Lung (tissue), 12 donors: ENCODE results near the gene P2RX7. TPM values are rescaled to one million over a fixed set of nuclear protein-coding genes. Genes with fewer than 3 reads are reported as not detected.

Experiments used
- ATAC-seq: fragments of 200-7000 bp; cut with Tn5 transposase; one replicate; pipeline ENCODE4 v1.9.1; 2020; ENCODE audit warnings: moderate number of reproducible peaks; ENCODE audit not compliant: insufficient read depth, low FRiP score
- DNase-seq, 3 donors: peaks; one replicate each; pipeline ENCODE4 v3.0.0-alpha.2; 2013 to 2017
- H3K27ac ChIP-seq, 2 donors: one replicate each; pipeline ENCODE4 v1.5.1; 2013; ENCODE audit warnings: mild to moderate bottlenecking in 2 of 2, moderate library complexity in 2 of 2, control low read depth in 1 of 2, inconsistent platforms in 1 of 2, low read depth in 1 of 2, low read length in 1 of 2
- H3K27me3 ChIP-seq, 3 donors: one replicate each; pipeline ENCODE4 v1.5.1; 2013; ENCODE audit warnings: low read length in 2 of 3; ENCODE audit not compliant: control insufficient read depth in 3 of 3, insufficient read depth in 3 of 3
- H3K36me3 ChIP-seq, 4 donors: one replicate each; pipeline ENCODE4 v1.5.1; 2013; ENCODE audit warnings: low read length in 4 of 4, mild to moderate bottlenecking in 1 of 4, moderate library complexity in 1 of 4; ENCODE audit not compliant: control insufficient read depth in 4 of 4, insufficient read depth in 4 of 4
- H3K4me1 ChIP-seq, 5 donors: one replicate each; pipeline ENCODE4 v1.5.1; 2013; ENCODE audit warnings: low read length in 5 of 5, mild to moderate bottlenecking in 2 of 5, moderate library complexity in 1 of 5; ENCODE audit not compliant: control insufficient read depth in 5 of 5, insufficient read depth in 5 of 5
- H3K4me3 ChIP-seq: one replicate; pipeline ENCODE4 v1.5.1; 2013; ENCODE audit warnings: mild to moderate bottlenecking, control low read depth, moderate library complexity
- H3K9ac ChIP-seq, 2 donors: one replicate each; pipeline ENCODE4 v1.5.1; 2013; ENCODE audit warnings: low read length in 2 of 2, control low read depth in 1 of 2; ENCODE audit not compliant: insufficient read depth in 1 of 2
- H3K9me3 ChIP-seq, 4 donors: one replicate each; pipeline ENCODE4 v1.5.1; 2013; ENCODE audit warnings: low read length in 3 of 4, mild to moderate bottlenecking in 1 of 4, moderate library complexity in 1 of 4; ENCODE audit not compliant: control insufficient read depth in 4 of 4, insufficient read depth in 3 of 4
- WGBS, 2 donors: extraction: QIAGEN DNeasy Blood & Tissue Kit; methylation state at CpG; one replicate each; pipeline ENCODE4 v1.1.7; 2013; 5-methylcytosine and 5-hydroxymethylcytosine counted together
- polyA plus RNA-seq, 2 donors: library from polyadenylated mRNA; stranded (reverse); fragments of 200-250 nt; gene quantifications; one replicate each; pipeline ENCODE4 v1.2.1, GENCODE V29; 2013
- total RNA-seq, 2 donors: library from RNA; depleted of rRNA in 1 of 2; stranded (reverse); fragments of >200 nt in 1 of 2; gene quantifications; one replicate each; pipeline ENCODE4 v1.2.1, GENCODE V29; 2014 to 2021
- TF ChIP-seq, protein P1 (sequence below): IDR thresholded peaks from 2 replicates; pipeline ENCODE4 v1.5.1; 2012; ENCODE audit warnings: mild to moderate bottlenecking; ENCODE audit errors: control extremely low read depth, extremely low read depth
- donor health status: control.
- donor health status: control.
- donor health status: Bipolar disorder and iron deficiency.
- donor health status: healthy.
- donor health status: DM: yes; HTN: yes; CAD: no.

The P2RX7 gene
- total and polyA plus RNA-seq, 4 donors: 5.3 to 17.1 (median 8.3) TPM

DNA sequence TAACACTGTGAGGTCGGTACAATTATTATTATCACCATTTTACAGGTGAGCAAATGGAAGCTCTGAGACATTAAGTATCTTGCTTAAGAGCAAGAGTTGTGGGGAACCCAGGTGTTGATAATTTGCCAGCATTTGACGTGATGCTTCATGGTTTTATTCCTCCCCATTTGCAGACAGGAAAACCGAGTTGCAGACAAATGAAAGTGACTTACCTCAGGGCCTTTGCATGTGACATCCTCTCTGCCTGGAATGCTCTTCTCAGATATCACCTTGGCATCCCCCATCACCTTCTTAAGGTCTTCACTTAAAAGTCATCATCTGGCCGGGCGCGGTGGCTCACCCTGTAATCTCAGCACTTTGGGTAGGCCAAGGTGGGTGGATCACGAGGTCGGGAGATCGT lies 21.0 kb upstream of the P2RX7 start:
- DNase-seq (no peak), ATAC-seq (no peak)
- no peak overlapping the region for H3K4me3 ChIP-seq
- no peaks in the 10 kb centered on the region for H3K36me3 ChIP-seq
- H3K9me3 ChIP-seq: no peaks in the 10 kb centered on the region
- no peaks in the 10 kb centered on the region for H3K27me3 ChIP-seq
- TF ChIP-seq, protein P1, sequence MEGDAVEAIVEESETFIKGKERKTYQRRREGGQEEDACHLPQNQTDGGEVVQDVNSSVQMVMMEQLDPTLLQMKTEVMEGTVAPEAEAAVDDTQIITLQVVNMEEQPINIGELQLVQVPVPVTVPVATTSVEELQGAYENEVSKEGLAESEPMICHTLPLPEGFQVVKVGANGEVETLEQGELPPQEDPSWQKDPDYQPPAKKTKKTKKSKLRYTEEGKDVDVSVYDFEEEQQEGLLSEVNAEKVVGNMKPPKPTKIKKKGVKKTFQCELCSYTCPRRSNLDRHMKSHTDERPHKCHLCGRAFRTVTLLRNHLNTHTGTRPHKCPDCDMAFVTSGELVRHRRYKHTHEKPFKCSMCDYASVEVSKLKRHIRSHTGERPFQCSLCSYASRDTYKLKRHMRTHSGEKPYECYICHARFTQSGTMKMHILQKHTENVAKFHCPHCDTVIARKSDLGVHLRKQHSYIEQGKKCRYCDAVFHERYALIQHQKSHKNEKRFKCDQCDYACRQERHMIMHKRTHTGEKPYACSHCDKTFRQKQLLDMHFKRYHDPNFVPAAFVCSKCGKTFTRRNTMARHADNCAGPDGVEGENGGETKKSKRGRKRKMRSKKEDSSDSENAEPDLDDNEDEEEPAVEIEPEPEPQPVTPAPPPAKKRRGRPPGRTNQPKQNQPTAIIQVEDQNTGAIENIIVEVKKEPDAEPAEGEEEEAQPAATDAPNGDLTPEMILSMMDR: no peak
- H3K9ac ChIP-seq: no peak overlapping the region
- WGBS, 2 donors: 76 to 78% methylated on average over 9 of the region's 9 CpGs
- H3K27ac ChIP-seq: no peak overlapping the region
- no peaks in the 10 kb centered on the region for H3K4me1 ChIP-seq

DNA sequence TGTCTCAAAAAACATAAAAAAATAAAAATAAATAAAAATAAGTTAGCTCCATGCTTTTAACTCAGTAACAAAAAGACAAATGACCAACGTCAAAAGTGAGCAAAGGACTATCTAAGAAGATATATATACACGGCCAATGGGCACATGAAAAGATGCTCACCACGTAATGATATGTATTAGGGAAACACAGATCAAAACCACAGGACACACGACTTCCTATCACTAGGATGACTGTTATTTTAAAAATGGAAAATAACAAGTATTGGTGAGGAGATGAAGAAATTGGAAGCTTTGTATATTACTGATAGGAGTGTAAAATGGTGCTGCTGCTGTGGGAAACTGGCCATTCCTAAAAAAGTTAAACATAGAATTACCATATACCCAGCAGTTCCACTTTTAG lies 20.2 kb upstream of the P2RX7 start:
- ATAC-seq: no peak
- TF ChIP-seq, protein P1: no peak

DNA sequence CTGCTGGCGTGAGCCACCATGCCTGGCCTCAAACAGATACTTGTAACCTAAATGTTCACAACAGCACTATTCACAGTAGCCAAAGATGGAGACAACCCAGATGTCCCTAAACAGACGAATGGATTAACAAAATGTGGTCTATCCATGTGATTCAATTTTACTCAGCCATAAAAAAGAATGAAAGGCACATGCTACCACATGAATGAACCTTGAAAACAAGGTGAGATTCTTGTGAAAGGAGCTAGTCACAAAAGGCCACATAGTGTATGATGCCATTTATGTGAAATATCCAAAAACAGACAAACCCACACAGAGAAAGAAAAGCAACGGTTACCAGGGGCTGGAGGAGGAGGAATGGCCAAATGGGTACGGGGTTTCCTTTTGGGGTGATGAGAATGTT lies 19.6 kb upstream of the P2RX7 start:
- TF ChIP-seq, protein P1: no peak
- no peaks in the 10 kb centered on the region for H3K4me1 ChIP-seq
- no peaks in the 10 kb centered on the region for H3K27me3 ChIP-seq
- no peak overlapping the region for H3K27ac ChIP-seq
- WGBS, 2 donors: 57 to 74% methylated on average over 4 of the region's 4 CpGs
- ATAC-seq: no peak
- no peak overlapping the region for H3K4me3 ChIP-seq
- no peak for DNase-seq
- no peaks in the 10 kb centered on the region for H3K36me3 ChIP-seq
- no peak overlapping the region for H3K9ac ChIP-seq
- H3K9me3 ChIP-seq: no peaks in the 10 kb centered on the region

More for the DNA sequence above, 20.2 kb upstream of the P2RX7 start:
- Histone ChIP-seq H3K9me3 (no peaks in the 10 kb centered on the region), H3K36me3 (no peaks in the 10 kb centered on the region), H3K4me1 (no peaks in the 10 kb centered on the region), H3K27ac (no peak overlapping the region), H3K27me3 (no peaks in the 10 kb centered on the region), H3K4me3 (no peak overlapping the region), H3K9ac (no peak overlapping the region)
- 38 to 59% methylated on average over 4 of the region's 4 CpGs for WGBS, 2 donors
- no peak for DNase-seq

DNA sequence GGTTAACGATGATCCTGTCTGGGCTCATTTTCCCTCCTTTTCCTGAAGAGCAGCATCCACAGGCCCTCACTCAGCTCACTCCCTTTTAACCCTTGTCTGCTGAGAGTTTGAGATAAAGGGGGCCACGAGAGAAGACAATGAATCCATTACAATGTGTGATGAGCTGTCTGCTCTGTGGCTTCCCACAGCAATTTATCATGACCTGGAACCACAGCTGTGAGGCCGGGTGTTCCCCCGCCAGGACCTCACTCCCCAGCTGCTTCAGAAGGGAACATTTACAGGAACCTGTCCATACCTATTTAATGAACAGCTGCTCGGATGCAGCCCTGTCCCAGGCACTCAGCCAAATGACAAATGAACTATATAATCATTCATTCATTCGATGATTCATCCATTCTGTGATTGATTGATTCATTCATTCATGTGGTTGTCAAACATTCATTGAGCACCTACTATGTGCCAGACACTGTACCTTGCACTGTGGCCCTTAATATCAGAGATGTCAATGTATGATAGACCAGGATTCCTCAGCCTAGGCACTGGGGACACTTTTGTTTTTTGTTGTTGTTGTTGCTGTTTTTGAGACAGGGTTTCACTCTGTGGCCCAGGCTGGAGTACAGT lies 18.5 kb upstream of the P2RX7 start:
- Histone ChIP-seq H3K4me3 (no peak overlapping the region), H3K27ac (no peak overlapping the region), H3K4me1 (no peaks in the 10 kb centered on the region), H3K9me3 (no peaks in the 10 kb centered on the region), H3K9ac (no peak overlapping the region), H3K27me3 (no peaks in the 10 kb centered on the region), H3K36me3 (no peaks in the 10 kb centered on the region)
- ATAC-seq (no peak), DNase-seq (no peak)
- 43 to 44% methylated on average over 6 of the region's 6 CpGs for WGBS, 2 donors
- TF ChIP-seq, protein P1: no peak
